ENCODE measurements around the gene PPWD1. TPM values are rescaled to one million over a fixed set of nuclear protein-coding genes. Genes with fewer than 3 reads are reported as not detected.
"Not testable (repeated sequence)": the region's sequence is repeated elsewhere in the genome, so short reads cannot be mapped to it uniquely, and the experiment has no call there.

The PPWD1 gene
- polyA plus RNA-seq, 12 donors = 28.8 to 83.8 (median 50.6) TPM; not detected in 1

DNA sequence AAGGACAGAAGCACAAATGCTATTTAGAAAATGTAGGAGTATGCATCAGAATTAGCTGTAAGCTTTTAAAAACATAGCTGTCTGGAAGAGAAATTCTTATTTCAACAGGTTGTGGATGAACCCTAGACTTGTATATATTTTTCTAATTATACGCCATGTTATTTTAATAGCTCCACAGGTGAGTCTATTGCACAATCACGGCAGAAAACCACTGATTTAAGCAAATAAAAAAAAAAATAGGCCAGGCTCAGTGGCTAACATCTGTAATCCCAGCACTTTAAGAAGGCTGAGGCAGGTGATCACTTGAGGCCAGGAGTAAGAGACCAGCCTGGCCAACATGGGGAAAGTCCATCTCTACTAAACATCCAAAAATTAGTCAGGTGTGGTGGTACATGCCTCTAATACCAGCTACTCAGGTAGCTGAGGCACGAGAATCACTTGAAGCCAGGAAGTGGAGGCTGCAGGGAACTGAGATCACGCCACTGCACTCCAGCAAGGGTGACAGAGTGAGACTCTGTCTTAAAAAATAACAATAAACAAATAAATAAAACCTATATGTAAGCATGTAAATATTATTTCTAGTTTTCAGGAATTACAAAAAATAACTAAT is 49.3 kb downstream of the PPWD1 start:
- no peak for DNase-seq

DNA sequence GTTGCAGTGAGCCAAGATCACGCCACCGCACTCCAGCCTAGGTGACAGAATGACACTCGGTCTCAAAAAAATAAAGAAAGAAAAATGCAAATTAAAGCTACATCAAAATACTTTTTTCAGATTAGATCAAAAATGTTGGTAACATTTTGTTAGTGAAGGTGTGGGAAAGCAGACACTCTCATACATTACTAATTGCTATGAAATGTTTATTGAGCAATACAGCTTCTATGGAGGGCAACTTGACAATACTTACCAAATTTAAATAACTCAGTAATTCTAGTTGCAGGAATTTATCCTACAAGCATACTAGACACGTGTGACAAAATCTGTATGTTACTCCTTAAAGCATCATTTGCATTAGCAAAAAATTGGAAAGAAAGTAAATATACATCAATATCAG is 56.9 kb downstream of the PPWD1 start:
- no peak for DNase-seq

DNA sequence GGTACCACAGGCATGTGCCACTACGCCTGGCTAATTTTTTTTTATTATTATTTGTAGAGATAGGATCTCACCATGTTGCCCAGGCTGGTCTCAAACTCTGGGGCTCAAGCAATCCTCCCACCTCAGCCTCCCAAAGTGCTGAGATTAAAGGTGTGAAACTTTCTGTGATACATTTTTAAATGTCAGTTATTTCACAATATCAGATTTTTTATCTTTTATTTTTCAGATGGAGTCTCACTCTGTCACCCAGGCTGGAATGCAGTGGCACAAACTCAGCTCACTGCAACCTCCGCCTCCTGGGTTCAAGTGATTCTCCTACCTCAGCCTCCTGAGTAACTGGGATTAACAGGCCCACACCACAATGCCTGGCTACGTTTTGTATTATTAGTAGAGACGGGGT is 58.9 kb downstream of the PPWD1 start:
- DNase-seq = not testable (repeated sequence)

DNA sequence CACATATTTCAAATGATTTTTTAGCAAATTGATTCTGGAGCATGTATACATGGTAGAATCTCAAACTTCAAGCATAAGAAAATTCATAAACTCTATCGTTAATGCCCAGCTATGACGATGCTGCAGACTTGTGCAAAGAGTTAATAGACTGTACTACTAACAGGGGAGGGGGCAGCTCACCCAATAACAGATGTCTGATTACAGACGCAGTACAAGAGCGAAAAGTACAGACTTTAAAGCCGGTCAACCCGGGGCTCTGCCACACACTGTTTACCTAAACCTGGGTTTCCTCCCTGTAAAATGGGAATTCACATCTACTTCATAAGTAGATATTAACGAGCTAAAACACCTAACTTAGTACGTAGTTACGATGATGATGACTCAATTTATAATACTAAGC is 60.4 kb downstream of the PPWD1 start:
- no peak for DNase-seq

DNA sequence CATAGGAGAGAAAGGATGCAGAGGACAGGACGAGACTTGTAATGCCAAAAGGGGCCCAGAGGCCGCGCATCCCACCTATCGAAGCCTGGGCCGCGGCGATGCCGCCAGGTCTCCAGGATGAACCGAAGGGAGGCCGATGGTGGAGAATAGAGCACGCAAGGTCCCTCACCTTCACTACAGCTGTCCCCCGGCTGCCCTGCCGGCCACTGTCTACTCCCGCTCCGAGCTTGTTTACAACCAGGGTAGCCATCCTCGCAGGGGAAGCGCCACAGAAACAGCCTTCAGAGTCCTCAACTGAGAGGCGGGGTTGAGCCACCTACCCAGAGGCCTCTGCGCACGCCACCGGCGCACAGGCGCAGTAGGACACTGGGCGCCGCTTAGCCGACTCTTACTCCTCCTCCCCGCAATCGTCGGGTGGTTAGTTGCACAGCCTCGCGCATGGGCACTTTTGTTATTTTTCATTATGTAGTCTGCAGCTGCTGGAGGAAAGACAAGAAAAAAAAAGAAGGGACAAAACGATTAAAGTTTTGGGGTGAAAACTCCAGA is 61.0 kb downstream of the PPWD1 start, which contains the start of gene TRIM23:
Gene TRIM23 (minus strand): TSS at position 309 of the 546 bp plus-strand sequence. CDS start 59 bp downstream, at position 250.
- DNase-seq = peak; percentile 95

DNA sequence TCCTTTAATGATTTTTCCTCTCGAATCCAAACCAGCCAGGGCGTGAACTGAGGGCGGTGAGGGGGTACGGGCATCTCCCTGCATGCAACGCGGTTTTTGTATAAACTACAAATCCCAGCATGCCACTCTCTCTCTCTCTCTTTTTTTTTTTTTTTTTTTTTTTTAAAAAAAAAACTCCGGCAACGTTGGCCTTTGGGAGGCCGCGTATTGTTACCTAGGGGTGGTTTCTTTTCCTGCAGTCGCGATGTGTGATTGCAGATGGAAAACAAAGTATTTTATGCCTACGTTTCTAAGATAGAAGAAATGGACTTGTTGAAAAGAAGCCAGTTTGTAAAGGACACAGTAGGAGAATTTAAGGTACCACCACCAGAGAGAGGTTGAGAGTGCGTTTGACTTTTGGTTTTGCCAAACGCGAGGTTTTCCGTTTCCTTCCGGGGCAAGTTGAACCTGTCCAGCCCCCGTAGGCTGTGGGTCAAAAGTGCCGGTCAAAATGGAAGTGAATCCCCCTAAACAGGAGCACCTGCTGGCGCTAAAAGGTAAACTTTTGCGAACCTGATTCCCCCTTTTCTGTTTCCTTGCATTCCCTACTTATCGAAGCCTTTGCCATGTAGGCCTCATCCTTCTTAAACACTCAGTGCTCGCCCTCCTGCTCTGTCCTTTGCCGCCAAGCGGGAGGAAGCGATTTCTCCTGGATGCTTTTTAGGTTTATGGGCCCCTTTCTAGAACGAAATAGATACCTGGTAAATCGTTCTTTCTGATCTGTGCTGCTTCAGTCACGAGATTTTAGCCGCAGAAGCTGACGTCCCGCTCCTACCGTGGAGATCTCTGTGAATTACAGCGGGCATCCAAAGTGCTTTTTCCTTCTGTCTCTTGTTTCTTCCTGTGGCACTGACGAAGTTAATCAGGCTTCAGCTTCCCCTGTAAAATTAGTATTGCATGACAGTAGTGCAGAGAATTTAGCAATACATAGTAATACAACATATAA is 61.8 kb downstream of the PPWD1 start, which contains the start of the genes SHLD3 and TRAPPC13:
Gene SHLD3 (plus strand): TSS at position 457 of the 985 bp plus-strand sequence. CDS start 4,561 bp downstream, outside the sequence.
Gene TRAPPC13 (plus strand): TSS at position 457 of the 985 bp plus-strand sequence. CDS start 34 bp downstream, at position 491.
- DNase-seq = peak; percentile 93

DNA sequence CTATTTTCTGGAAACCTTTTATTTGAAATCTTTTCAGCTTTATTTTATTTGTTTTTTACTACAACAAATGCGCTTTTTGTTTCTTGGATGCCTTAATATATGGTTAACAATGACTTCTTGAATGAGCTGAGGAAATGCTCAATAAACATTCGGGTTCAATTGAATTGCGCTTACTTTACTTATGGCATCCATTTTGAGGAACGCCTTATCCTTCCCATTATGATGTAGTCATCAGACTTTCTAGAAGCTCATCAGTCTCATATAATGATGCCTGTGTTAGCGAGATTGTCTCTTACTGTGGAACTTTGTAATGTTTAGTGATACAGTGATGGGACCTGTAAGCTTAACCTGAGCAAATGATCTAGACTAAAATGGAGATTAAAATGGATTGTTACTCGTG is 62.6 kb downstream of the PPWD1 start:
- DNase-seq = no peak

DNA sequence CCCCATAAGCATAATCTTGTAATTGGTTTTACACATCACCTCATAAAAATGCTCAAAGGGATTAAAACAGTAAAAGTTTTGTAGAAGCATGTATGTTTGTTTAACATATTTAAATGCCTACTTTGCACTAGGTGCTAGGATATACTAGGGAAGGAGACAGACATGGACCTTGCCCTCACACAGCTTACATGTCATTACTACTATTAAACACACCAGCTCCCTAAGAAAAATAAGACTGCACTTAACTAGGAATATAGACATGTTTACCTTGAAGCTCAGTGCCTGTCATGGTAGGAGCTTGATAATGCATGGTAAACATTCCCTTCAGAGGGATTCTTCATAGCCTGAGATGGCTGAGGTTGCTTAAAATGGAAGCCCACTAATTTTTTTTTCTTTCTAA is 67.9 kb downstream of the PPWD1 start:
- no peak for DNase-seq

Other genes with a start within 250 kb of the PPWD1 start
- gene ADAMTS6, start 81.4 kb upstream of the PPWD1 start, polyA plus RNA-seq (ENCODE audit: insufficient read length in 12 of 12) = 1 to 10 TPM in 9 of 12 donors, under 1 TPM in 2, not detected in 1; 0.93 to 2.6 (median 1.6) TPM
- gene CENPK, start 128 bp upstream of the PPWD1 start, polyA plus RNA-seq (ENCODE audit: insufficient read length in 12 of 12) = 10 to 100 TPM in 10 of 12 donors, 1 to 10 TPM in 1, not detected in 1; 5.6 to 33.2 (median 17.1) TPM
- 10 to 100 TPM in 11 of 12 donors, not detected in 1; 12.3 to 23.2 (median 21.1) TPM for gene TRIM23, start 61.0 kb downstream of the PPWD1 start, polyA plus RNA-seq (ENCODE audit: insufficient read length in 12 of 12)
- 1 to 10 TPM in 10 of 12 donors, not detected in 2; 2.2 to 4.0 (median 3.3) TPM for gene SHLD3, start 61.7 kb downstream of the PPWD1 start, polyA plus RNA-seq (ENCODE audit: insufficient read length in 12 of 12)
- gene TRAPPC13, start 61.7 kb downstream of the PPWD1 start, polyA plus RNA-seq (ENCODE audit: insufficient read length in 12 of 12) = 10 to 100 TPM in 11 of 12 donors, not detected in 1; 17.6 to 29.7 (median 22.1) TPM
- gene SGTB, start 158.8 kb downstream of the PPWD1 start, polyA plus RNA-seq (ENCODE audit: insufficient read length in 12 of 12) = 10 to 100 TPM in 7 of 12 donors, 1 to 10 TPM in 4, not detected in 1; 7.7 to 13.1 (median 11.0) TPM
- gene NLN, start 158.9 kb downstream of the PPWD1 start, polyA plus RNA-seq (ENCODE audit: insufficient read length in 12 of 12) = 10 to 100 TPM in 10 of 12 donors, 1 to 10 TPM in 1, not detected in 1; 5.7 to 24.7 (median 20.7) TPM